ENCODE results near the gene CFAP92. TPM values are rescaled to one million over a fixed set of nuclear protein-coding genes. Genes with fewer than 3 reads are reported as not detected.

The CFAP92 gene
- total RNA-seq, 1 experiment from 2014 or later: 0.92 TPM

DNA sequence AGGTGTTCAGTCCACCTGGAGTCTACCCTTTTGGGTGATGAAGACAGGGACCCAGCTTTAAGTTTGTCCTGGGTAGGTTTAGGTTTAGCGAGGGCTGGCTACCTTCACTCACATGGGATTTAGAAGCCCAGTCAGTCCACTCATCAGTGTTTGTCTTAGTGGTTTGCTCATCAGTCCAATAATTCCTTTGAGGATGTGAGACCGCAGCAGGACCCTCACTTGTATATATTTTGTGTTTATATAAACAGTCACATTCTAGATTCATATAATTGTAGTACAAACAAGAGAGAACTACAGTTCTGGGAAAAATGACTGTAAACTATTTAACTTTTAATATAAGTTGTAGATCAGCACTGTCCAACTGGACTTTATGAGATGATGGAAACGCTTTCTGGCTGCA, 25.4 kb upstream of the CFAP92 start:
- no peak for DNase-seq
- no peak overlapping the region for H3K27ac Mint-ChIP-seq
- H3K4me1 Mint-ChIP-seq: peaks cover 2 to 15% of the 10 kb centered on the region in 2 experiments
- H2BK5ac ChIP-seq (ENCODE audit: insufficient read length, low read length): no peak overlapping the region
- no peak overlapping the region for H3T11ph ChIP-seq (ENCODE audit: low read length)
- TF ChIP-seq, protein P1, sequence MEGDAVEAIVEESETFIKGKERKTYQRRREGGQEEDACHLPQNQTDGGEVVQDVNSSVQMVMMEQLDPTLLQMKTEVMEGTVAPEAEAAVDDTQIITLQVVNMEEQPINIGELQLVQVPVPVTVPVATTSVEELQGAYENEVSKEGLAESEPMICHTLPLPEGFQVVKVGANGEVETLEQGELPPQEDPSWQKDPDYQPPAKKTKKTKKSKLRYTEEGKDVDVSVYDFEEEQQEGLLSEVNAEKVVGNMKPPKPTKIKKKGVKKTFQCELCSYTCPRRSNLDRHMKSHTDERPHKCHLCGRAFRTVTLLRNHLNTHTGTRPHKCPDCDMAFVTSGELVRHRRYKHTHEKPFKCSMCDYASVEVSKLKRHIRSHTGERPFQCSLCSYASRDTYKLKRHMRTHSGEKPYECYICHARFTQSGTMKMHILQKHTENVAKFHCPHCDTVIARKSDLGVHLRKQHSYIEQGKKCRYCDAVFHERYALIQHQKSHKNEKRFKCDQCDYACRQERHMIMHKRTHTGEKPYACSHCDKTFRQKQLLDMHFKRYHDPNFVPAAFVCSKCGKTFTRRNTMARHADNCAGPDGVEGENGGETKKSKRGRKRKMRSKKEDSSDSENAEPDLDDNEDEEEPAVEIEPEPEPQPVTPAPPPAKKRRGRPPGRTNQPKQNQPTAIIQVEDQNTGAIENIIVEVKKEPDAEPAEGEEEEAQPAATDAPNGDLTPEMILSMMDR (conservative IDR thresholded peaks at IDR 0.05): no peak
- H3K36me3 Mint-ChIP-seq (ENCODE audit: insufficient read depth in 1 of 3, low read depth in 3 of 3): no peaks in the 10 kb centered on the region
- no peaks in the 10 kb centered on the region for H3K9me3 ChIP-seq (ENCODE audit: control insufficient read depth, low read depth, low read length)
- no CpG with 5 or more reads among the region's 3 CpGs for WGBS (ENCODE audit: extremely low coverage, insufficient read length, low lambda C conversion rate)
- no peak overlapping the region for H3K23ac ChIP-seq (ENCODE audit: insufficient read length, low read depth, low read length)
- no peaks in the 10 kb centered on the region for H3K79me1 ChIP-seq (ENCODE audit: insufficient read depth, low read depth, low read length, poor library complexity, severe bottlenecking)
- H3K9ac ChIP-seq (ENCODE audit: extremely low read depth, insufficient read length, low read length): no peak overlapping the region
- no peak overlapping the region for H4K91ac ChIP-seq (ENCODE audit: insufficient read length, low read depth, low read length)
- H2AK5ac ChIP-seq (ENCODE audit: insufficient read length, low read length): no peak overlapping the region
- no peak overlapping the region for H4K5ac ChIP-seq (ENCODE audit: insufficient read length, low read depth, low read length)
- H4K8ac ChIP-seq (replicated peaks; ENCODE audit: insufficient read length, low read depth, low read length): no peak overlapping the region
- no peak overlapping the region for H2AFZ ChIP-seq (ENCODE audit: low read length)
- no peaks in the 10 kb centered on the region for H3K79me2 ChIP-seq (ENCODE audit: insufficient read depth, low read length)
- no peaks in the 10 kb centered on the region for H3K4me1 ChIP-seq (ENCODE audit: insufficient read depth, low read length)
- H3K23me2 ChIP-seq (ENCODE audit: insufficient read length, low read depth, low read length, poor library complexity, severe bottlenecking): no peaks in the 10 kb centered on the region
- no peak overlapping the region for H2BK15ac ChIP-seq (ENCODE audit: low read depth, low read length)
- H2BK12ac ChIP-seq (ENCODE audit: insufficient read length, low read depth, low read length): no peak overlapping the region
- no peak overlapping the region for H3K4me2 ChIP-seq (ENCODE audit: insufficient read depth, insufficient read length, low read length)
- H2BK120ac ChIP-seq (ENCODE audit: low read depth, low read length, poor library complexity, severe bottlenecking): no peak overlapping the region
- H3K27me3 Mint-ChIP-seq (ENCODE audit: low read depth): peaks cover 26% of the 10 kb centered on the region
- H2BK20ac ChIP-seq (ENCODE audit: low read depth, low read length, poor library complexity, severe bottlenecking): no peak overlapping the region
- no peaks in the 10 kb centered on the region for H3K27me3 ChIP-seq (ENCODE audit: insufficient read depth, low read length)
- H3K27ac ChIP-seq (ENCODE audit: insufficient read length, low read depth, low read length): no peak overlapping the region
- no peak overlapping the region for H3K18ac ChIP-seq (ENCODE audit: insufficient read length, low read depth, low read length)
- no peaks in the 10 kb centered on the region for H3K9me3 Mint-ChIP-seq
- H3K56ac ChIP-seq (ENCODE audit: insufficient read length, low read depth, low read length): no peak overlapping the region
- H4K20me1 ChIP-seq (ENCODE audit: control insufficient read depth, insufficient read depth, insufficient read length): no peaks in the 10 kb centered on the region
- no peak overlapping the region for H3K14ac ChIP-seq (ENCODE audit: insufficient read depth, low read length)
- no peak overlapping the region for H3K4ac ChIP-seq (ENCODE audit: low read depth, low read length)
- no peak overlapping the region for H3K4me3 Mint-ChIP-seq
